ENCODE data around the gene GALNT18.

GRCh38 chr11:11502263-11502861 is 119.4 kb downstream of the GALNT18 start:
- TF ChIP-seq POLR2AphosphoS5 (IDR thresholded peaks at IDR 0.05) = peak; percentile 67
- TF ChIP-seq CTCF (IDR thresholded peaks at IDR 0.05) = no peak
- TF ChIP-seq POLR2A (IDR thresholded peaks at IDR 0.05) = no peak

Data from prostate gland (tissue), 2 donors.